OCI-LY3 (cell line): ENCODE results near the gene OR52M1.

Source experiments
- H2AFZ ChIP-seq: fragments of 200-600, 300-600 bp; shearing (Covaris generic); 2 replicates; pipeline ENCODE4 v1.6.0; 2014; ENCODE audit warnings: antibody characterized with exemption, low read depth, low read length
- H3K27ac ChIP-seq: fragments of 200-600, 300-600 bp; sonication (generic); 2 replicates; pipeline ENCODE4 v1.5.1; 2014; ENCODE audit warnings: mild to moderate bottlenecking, low read length, moderate library complexity, mixed read lengths
- H3K27me3 ChIP-seq: fragments of 200-600, 300-600 bp; sonication (generic); 2 replicates; pipeline ENCODE4 v1.6.1; 2014; ENCODE audit warnings: low read depth, low read length, mixed read lengths
- H3K36me3 ChIP-seq: fragments of 200-600, 300-600 bp; sonication (generic); replicated peaks from 2 replicates; pipeline ENCODE3; 2014; ENCODE audit warnings: low read depth, low read length, mixed read lengths
- H3K4me1 ChIP-seq: fragments of 300-600, 200-600 bp; sonication (generic); 2 replicates; pipeline ENCODE4 v1.6.1; 2014; ENCODE audit warnings: low read length, mixed read lengths
- H3K4me2 ChIP-seq: fragments of 200-600, 300-600 bp; sonication (generic); 2 replicates; pipeline ENCODE4 v1.6.1; 2014; ENCODE audit warnings: low read length, mixed read lengths
- H3K4me3 ChIP-seq: fragments of 300-600, 200-600 bp; sonication (generic); 2 replicates; pipeline ENCODE4 v1.5.1; 2014; ENCODE audit warnings: antibody characterized with exemption, mild to moderate bottlenecking, low read length, moderate library complexity
- H3K79me2 ChIP-seq: fragments of 300-600, 200-600 bp; shearing (Covaris generic); 2 replicates; pipeline ENCODE4 v1.6.1; 2014; ENCODE audit warnings: mild to moderate bottlenecking, low read length, mixed read lengths
- H3K9ac ChIP-seq: fragments of 300-600, 200-600 bp; shearing (Covaris generic); 2 replicates; pipeline ENCODE4 v1.6.0; 2014; ENCODE audit warnings: mild to moderate bottlenecking, low read length, moderate library complexity
- H3K9me3 ChIP-seq: fragments of 200-600, 300-600 bp; shearing (Covaris generic); 2 replicates; pipeline ENCODE4 v1.6.1; 2014; ENCODE audit warnings: low read length, mixed read lengths; ENCODE audit not compliant: insufficient read depth
- H4K20me1 ChIP-seq: fragments of 200-600, 300-600 bp; sonication (generic); 2 replicates; pipeline ENCODE4 v1.6.1; 2016; ENCODE audit warnings: low read length, mixed read lengths; ENCODE audit not compliant: insufficient read depth
- EZH2phosphoT487 ChIP-seq: fragments of 200-600 bp; shearing (Covaris generic); IDR thresholded peaks from 2 replicates; pipeline ENCODE4 v1.6.1; 2018; ENCODE audit warnings: antibody characterized with exemption, mixed run types, low read depth
- TF ChIP-seq, protein P1 (sequence below): fragments of 200-600, 300-600 bp; sonication (generic); IDR thresholded peaks from 2 replicates; pipeline ENCODE4 v1.5.1; 2014; ENCODE audit warnings: antibody characterized with exemption, low read length, low read depth

Gene OR52M1

DNA sequence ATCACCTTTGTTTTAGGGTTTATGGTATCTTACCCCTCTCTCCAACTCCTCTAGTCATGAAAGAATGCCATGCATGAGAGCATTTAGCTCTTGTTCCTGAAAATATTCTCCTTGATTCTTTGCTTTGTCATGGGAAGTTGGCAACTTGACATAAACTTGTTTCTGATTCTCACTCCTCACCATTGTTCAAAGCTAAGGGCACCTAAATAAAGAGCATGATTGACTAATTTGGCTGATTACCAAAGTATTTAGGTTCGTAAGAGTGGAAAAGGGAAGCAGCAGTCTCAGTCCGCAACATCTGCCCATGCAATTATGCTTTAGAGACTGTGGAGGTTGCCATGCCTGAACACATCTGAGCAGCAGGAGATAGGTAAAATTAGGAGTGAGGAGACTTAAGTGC, 36.1 kb upstream of the OR52M1 start:
- peaks cover 6% of the 10 kb centered on the region; the same call in 1 of the 2 replicates for H3K27me3 ChIP-seq
- H2AFZ ChIP-seq, result no peak overlapping the region
- no peak overlapping the region for H3K9ac ChIP-seq
- H3K27ac ChIP-seq, result no peak overlapping the region
- no peaks in the 10 kb centered on the region for H3K36me3 ChIP-seq
- no peaks in the 10 kb centered on the region for H3K9me3 ChIP-seq
- H3K4me3 ChIP-seq, result no peak overlapping the region
- no peaks in the 10 kb centered on the region for H3K79me2 ChIP-seq
- H3K4me1 ChIP-seq, result no peaks in the 10 kb centered on the region
- TF ChIP-seq, protein P1, sequence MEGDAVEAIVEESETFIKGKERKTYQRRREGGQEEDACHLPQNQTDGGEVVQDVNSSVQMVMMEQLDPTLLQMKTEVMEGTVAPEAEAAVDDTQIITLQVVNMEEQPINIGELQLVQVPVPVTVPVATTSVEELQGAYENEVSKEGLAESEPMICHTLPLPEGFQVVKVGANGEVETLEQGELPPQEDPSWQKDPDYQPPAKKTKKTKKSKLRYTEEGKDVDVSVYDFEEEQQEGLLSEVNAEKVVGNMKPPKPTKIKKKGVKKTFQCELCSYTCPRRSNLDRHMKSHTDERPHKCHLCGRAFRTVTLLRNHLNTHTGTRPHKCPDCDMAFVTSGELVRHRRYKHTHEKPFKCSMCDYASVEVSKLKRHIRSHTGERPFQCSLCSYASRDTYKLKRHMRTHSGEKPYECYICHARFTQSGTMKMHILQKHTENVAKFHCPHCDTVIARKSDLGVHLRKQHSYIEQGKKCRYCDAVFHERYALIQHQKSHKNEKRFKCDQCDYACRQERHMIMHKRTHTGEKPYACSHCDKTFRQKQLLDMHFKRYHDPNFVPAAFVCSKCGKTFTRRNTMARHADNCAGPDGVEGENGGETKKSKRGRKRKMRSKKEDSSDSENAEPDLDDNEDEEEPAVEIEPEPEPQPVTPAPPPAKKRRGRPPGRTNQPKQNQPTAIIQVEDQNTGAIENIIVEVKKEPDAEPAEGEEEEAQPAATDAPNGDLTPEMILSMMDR, result no peak
- no peak for TF ChIP-seq EZH2phosphoT487
- no peaks in the 10 kb centered on the region for H4K20me1 ChIP-seq
- H3K4me2 ChIP-seq, result no peak overlapping the region

DNA sequence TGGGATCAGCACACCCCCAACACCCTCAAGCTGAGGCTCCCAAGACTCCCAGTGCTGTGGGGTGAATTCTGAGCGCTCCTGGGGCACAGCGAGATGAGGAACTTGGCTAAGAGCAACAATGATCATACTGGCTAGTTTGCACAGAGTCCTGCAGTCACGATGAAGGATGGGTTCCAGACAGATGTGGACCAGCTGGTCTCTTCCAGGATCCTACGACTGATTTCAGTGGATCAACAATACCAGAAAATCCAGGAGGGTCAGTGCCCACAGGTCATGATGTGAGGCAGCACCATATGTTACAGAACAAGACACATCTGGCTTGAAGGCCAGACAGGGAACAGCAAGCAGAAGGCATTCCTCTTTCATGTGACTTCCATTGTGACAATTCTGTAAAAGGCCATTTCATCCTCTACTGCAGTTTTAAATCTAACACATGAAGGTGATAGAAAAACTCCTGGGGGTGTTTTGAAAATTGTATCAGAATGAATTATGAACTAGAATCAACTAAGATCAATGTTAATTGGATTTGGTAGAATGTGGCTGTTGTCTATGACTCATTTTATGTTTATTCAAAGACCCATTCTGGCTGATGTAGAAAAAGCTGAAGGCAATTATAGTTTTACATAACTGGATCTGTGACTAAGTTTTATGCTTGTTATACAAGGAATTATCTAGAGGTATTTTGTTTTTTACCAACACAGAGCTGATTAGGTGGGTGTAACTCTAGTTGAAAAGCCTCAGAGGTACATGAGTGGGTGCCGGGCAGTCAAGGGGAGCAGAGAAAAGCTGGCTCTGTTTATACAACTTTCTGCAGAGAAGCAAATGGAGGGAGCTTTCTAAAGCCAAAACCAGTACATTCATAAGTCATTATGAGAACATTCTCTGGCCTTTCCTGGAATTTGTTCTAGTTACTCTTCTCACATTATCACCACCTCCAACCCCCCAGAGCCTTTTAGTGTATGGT, 33.4 kb upstream of the OR52M1 start:
- TF ChIP-seq, protein P1, result no peak
- no peak for TF ChIP-seq EZH2phosphoT487
- H3K79me2 ChIP-seq, result no peaks in the 10 kb centered on the region
- no peak overlapping the region for H3K4me2 ChIP-seq
- H3K9me3 ChIP-seq, result no peaks in the 10 kb centered on the region
- no peak overlapping the region for H2AFZ ChIP-seq
- no peak overlapping the region for H3K27ac ChIP-seq
- no peaks in the 10 kb centered on the region for H4K20me1 ChIP-seq
- H3K4me3 ChIP-seq, result no peak overlapping the region
- H3K9ac ChIP-seq, result no peak overlapping the region
- H3K4me1 ChIP-seq, result no peaks in the 10 kb centered on the region
- H3K36me3 ChIP-seq, result no peaks in the 10 kb centered on the region
- peaks cover 6% of the 10 kb centered on the region; the same call in 1 of the 2 replicates for H3K27me3 ChIP-seq

DNA sequence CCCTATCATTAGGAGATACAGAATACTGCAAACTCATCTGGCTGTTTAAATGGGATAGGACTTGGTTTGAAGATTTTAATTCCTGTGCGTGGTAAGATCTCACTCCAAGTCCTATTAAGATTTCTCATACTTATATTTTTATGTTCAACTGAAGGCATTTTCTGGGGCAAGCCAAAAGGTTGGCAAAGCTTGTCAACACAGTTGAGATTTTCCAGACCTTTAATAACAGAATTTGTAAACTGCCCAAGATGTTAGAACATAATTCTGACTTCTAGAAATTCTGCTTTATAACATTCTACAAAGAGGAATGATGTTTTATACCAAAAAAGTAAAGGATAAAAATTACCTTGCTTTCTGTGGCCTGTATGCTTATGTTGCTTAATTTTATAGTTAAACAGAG, 30.8 kb upstream of the OR52M1 start:
- peaks cover 13% of the 10 kb centered on the region; the same call in 1 of the 2 replicates for H3K27me3 ChIP-seq
- H4K20me1 ChIP-seq, result no peaks in the 10 kb centered on the region
- H3K9me3 ChIP-seq, result no peaks in the 10 kb centered on the region
- no peak overlapping the region for H3K27ac ChIP-seq
- no peaks in the 10 kb centered on the region for H3K79me2 ChIP-seq
- no peak overlapping the region for H3K4me2 ChIP-seq
- TF ChIP-seq, protein P1, result no peak
- TF ChIP-seq EZH2phosphoT487, result no peak
- H3K4me3 ChIP-seq, result no peak overlapping the region
- H2AFZ ChIP-seq, result no peak overlapping the region
- H3K4me1 ChIP-seq, result no peaks in the 10 kb centered on the region
- H3K9ac ChIP-seq, result no peak overlapping the region
- H3K36me3 ChIP-seq, result no peaks in the 10 kb centered on the region

DNA sequence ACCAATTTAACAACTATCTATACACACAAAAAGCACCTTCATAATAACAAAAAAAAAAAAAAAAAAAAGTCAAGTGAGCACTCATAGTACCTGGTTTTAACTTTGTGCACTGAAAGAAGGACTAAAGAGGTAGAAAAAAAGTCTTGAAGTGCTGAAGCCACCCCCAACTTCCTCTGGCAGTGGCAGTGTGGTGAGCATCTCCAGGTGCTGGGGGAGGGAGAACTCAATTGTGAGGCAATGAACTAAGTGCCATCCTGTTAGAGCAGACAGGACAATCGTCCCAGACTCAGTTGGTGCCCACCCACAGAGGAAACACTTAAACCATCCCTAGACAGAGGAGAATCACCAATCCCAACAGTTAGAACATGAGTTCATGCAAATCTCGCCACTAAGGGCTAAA, 22.7 kb upstream of the OR52M1 start:
- no peak overlapping the region for H2AFZ ChIP-seq
- no peaks in the 10 kb centered on the region for H3K79me2 ChIP-seq
- no peaks in the 10 kb centered on the region for H4K20me1 ChIP-seq
- H3K9ac ChIP-seq, result no peak overlapping the region
- 0 out of 2 replicates have a peak, but pooled peaks cover 4% of the 10 kb centered on the region for H3K27me3 ChIP-seq
- no peaks in the 10 kb centered on the region for H3K9me3 ChIP-seq
- TF ChIP-seq, protein P1, result no peak
- no peak for TF ChIP-seq EZH2phosphoT487
- no peak overlapping the region for H3K4me2 ChIP-seq
- H3K4me3 ChIP-seq, result no peak overlapping the region
- H3K36me3 ChIP-seq, result no peaks in the 10 kb centered on the region
- H3K27ac ChIP-seq, result no peak overlapping the region
- no peaks in the 10 kb centered on the region for H3K4me1 ChIP-seq
